HCT116 (cell line): Measurements from ENCODE around the gene LDLRAD4. TPM values are rescaled to one million over a fixed set of nuclear protein-coding genes. Genes with fewer than 3 reads are reported as not detected.

ENCODE experiments used
- ATAC-seq: fragments of 200-7000 bp; cut with Tn5 transposase; 2 replicates; pipeline ENCODE4 v1.9.1; 2020; ENCODE audit warnings: mild to moderate bottlenecking, moderate library complexity
- BruUV-seq: library from RNA; stranded (reverse); fragments of 400-500 nt; replicated peaks from 2 replicates; lab custom pipeline; 2021; lab: Mats Ljungman, UMichigan
- CTCF ChIA-PET: fragments of 300-600 bp; sonication (Branson Sonifier 250); formaldehyde crosslinking; loops from one replicate; lab custom pipeline; 2021; ENCODE audit warnings: antibody characterized with exemption; lab: Charles Lee
- POLR2A ChIA-PET: fragments of 300-600, 350-600 bp; sonication (Branson Sonifier 250); formaldehyde crosslinking; loops from one replicate; lab custom pipeline; 2021; ENCODE audit warnings: antibody characterized with exemption; lab: Charles Lee
- RAD21 ChIA-PET, 2 experiments: fragments of 300-600 bp; sonication (Branson Sonifier 250); formaldehyde crosslinking; loops; one replicate each; lab custom pipeline; 2023; ENCODE audit warnings: low total read pairs in 2 of 2; ENCODE audit not compliant: uncharacterized antibody in 2 of 2, unreplicated experiment in 2 of 2, low non-redundant PET in 1 of 2; lab: Charles Lee
- DNase-seq: peaks from one replicate; pipeline ENCODE4 v3.0.0-alpha.2; 2010; ENCODE audit warnings: low read depth, low spot score
- H2AFZ ChIP-seq: fragments of 200-600 bp; shearing (Covaris generic), sonication (generic); 2 replicates; pipeline ENCODE4 v1.6.1; 2017; ENCODE audit warnings: low read depth, mixed run types, mixed read lengths, antibody characterized with exemption, low read length; ENCODE audit not compliant: poor library complexity, severe bottlenecking
- H3K27ac ChIP-seq: 2 replicates; pipeline ENCODE4 v1.5.1; 2012; ENCODE audit warnings: low read depth, low read length
- H3K27me3 ChIP-seq: fragments of 200-600 bp; sonication (generic); 2 replicates; pipeline ENCODE4 v1.6.1; 2016; ENCODE audit warnings: mixed run types, low read length, mixed read lengths; ENCODE audit not compliant: insufficient read depth
- H3K36me3 ChIP-seq, 2 experiments: fragments of 200-500 bp in 1 of 2; fragments of 200-600 bp in 1 of 2; sonication (Bioruptor generic) in 1 of 2; sonication (generic) in 1 of 2; 2 replicates each; pipeline versions ENCODE4 v1.5.1 to v1.6.1; 2014 to 2016; ENCODE audit warnings: low read length in 2 of 2, inconsistent platforms in 1 of 2, mixed read lengths in 1 of 2, mixed run types in 1 of 2; ENCODE audit not compliant: insufficient read depth in 2 of 2, control insufficient read depth in 1 of 2
- H3K4me1 ChIP-seq, 2 experiments: fragments of 200-600 bp in 1 of 2; sonication (generic) in 1 of 2; 2 replicates each; pipeline versions ENCODE4 v1.5.1 to v1.6.1; 2012 to 2017; ENCODE audit warnings: low read length in 2 of 2, inconsistent platforms in 1 of 2, mild to moderate bottlenecking in 1 of 2, mixed read lengths in 1 of 2, mixed run types in 1 of 2, moderate library complexity in 1 of 2; ENCODE audit not compliant: insufficient read depth in 2 of 2, control insufficient read depth in 1 of 2
- H3K4me2 ChIP-seq: fragments of 200-600 bp; sonication (generic); 2 replicates; pipeline ENCODE4 v1.6.1; 2017; ENCODE audit warnings: mixed run types, low read length, mixed read lengths
- H3K4me3 ChIP-seq, 2 experiments: fragments of 200-600 bp in 1 of 2; sonication (generic) in 1 of 2; replicated peaks in 1 of 2; 2 replicates each; pipeline ENCODE4 v1.5.1; 2011 to 2016; ENCODE audit warnings: low read length in 2 of 2, control low read depth in 1 of 2, low read depth in 1 of 2, mild to moderate bottlenecking in 1 of 2, mixed read lengths in 1 of 2, mixed run types in 1 of 2
- H3K79me2 ChIP-seq: fragments of 200-600 bp; sonication (generic); 2 replicates; pipeline ENCODE4 v1.6.1; 2017; ENCODE audit warnings: mild to moderate bottlenecking, mixed run types, low read length, moderate library complexity, mixed read lengths; ENCODE audit not compliant: insufficient read depth
- H3K9ac ChIP-seq: fragments of 200-600 bp; sonication (generic); 2 replicates; pipeline ENCODE4 v1.6.1; 2016; ENCODE audit warnings: low read length, mixed read lengths
- H3K9me2 ChIP-seq: fragments of 200-600 bp; sonication (generic), shearing (Covaris generic); 2 replicates; pipeline ENCODE4 v1.6.1; 2017; ENCODE audit warnings: mixed run types, mild to moderate bottlenecking, moderate library complexity; ENCODE audit not compliant: insufficient read depth
- H3K9me3 ChIP-seq, 2 experiments: fragments of 200-500 bp in 1 of 2; fragments of 200-600 bp in 1 of 2; sonication (Bioruptor generic) in 1 of 2; sonication (generic) in 1 of 2; 2 replicates each; pipeline ENCODE4 v1.6.1; 2014 to 2017; ENCODE audit warnings: low read length in 2 of 2, mixed read lengths in 2 of 2, inconsistent platforms in 1 of 2, low read depth in 1 of 2, mild to moderate bottlenecking in 1 of 2, mixed run types in 1 of 2, moderate library complexity in 1 of 2; ENCODE audit not compliant: control insufficient read depth in 1 of 2, insufficient read depth in 1 of 2
- H4K20me1 ChIP-seq: fragments of 200-600 bp; sonication (generic), shearing (Covaris generic); 2 replicates; pipeline ENCODE4 v1.6.1; 2017; ENCODE audit warnings: mixed run types, mild to moderate bottlenecking, moderate library complexity; ENCODE audit not compliant: insufficient read depth
- CBX3 ChIP-seq: IDR thresholded peaks from 2 replicates; pipeline ENCODE4 v1.6.1; 2012; ENCODE audit warnings: low read depth
- CEBPB ChIP-seq: IDR thresholded peaks from 2 replicates; pipeline ENCODE4 v1.6.1; 2012; ENCODE audit warnings: low read depth
- EGR1 ChIP-seq: IDR thresholded peaks from 2 replicates; pipeline ENCODE4 v1.6.1; 2012; ENCODE audit warnings: low read depth
- ELF1 ChIP-seq: IDR thresholded peaks from 2 replicates; pipeline ENCODE4 v1.6.1; 2012; ENCODE audit warnings: low read depth, borderline replicate concordance
- EZH2phosphoT487 ChIP-seq: fragments of 200-600 bp; IDR thresholded peaks from 2 replicates; pipeline ENCODE4 v1.6.1; 2018; ENCODE audit warnings: antibody characterized with exemption, borderline replicate concordance
- JUND ChIP-seq: IDR thresholded peaks from 2 replicates; pipeline ENCODE4 v1.6.1; 2012
- SP1 ChIP-seq: IDR thresholded peaks from 2 replicates; pipeline ENCODE4 v1.6.1; 2012; ENCODE audit warnings: low read depth
- SRF ChIP-seq: IDR thresholded peaks from 2 replicates; pipeline ENCODE4 v1.6.1; 2012; ENCODE audit warnings: low read depth
- intact Hi-C: fragments of 100-400 bp; cut with micrococcal nuclease; formaldehyde crosslinking; loops from 2 replicates; pipeline ENCODE4 v1.10.0; 2022
- total RNA-seq: library from RNA; stranded (reverse); gene quantifications from one replicate; pipeline ENCODE4 v1.2.1, GENCODE V29; 2021; ENCODE audit not compliant: unreplicated experiment
- TF ChIP-seq, protein P1 (sequence below): IDR thresholded peaks from 2 replicates; pipeline ENCODE4 v1.6.1; 2011; ENCODE audit warnings: mild to moderate bottlenecking, low read length, moderate library complexity; ENCODE audit not compliant: insufficient replicate concordance; ENCODE audit errors: extremely low read depth

LDLRAD4 gene
- total RNA-seq, 1 experiment from 2014 or later, result 1.2 TPM

DNA sequence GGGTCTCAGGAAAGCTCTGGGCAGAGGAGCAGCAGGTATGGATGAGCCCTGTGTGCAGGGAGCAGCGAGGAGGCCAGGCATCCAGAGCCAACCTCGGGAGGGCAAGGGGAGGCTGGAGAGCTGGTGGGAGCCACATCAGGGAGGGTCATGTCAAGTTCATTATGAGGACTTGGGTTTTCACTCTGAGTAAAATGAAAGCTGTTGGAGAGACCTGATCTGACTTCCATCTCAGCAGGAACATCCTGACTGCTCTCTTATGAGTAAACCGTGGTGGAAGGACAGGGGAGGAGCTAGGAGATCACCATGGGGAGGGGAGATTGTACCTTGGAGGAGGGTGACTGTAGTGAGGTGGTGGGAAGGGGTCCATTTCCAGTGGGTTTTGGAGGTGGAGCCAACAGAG, 209.8 kb downstream of the LDLRAD4 start:
- no peak for ATAC-seq
- ChIA-PET POLR2A (no interaction called here), CTCF (no interaction called here), RAD21 (no interaction called here)
- no peaks in the 10 kb centered on the region for H3K79me2 ChIP-seq
- no peak overlapping the region for H3K4me2 ChIP-seq
- BruUV-seq, result no TSS peak
- TF ChIP-seq EZH2phosphoT487 (no peak), CBX3 (no peak), SRF (no peak), CEBPB (no peak), SP1 (no peak), ELF1 (no peak), EGR1 (no peak)
- TF ChIP-seq, protein P1, sequence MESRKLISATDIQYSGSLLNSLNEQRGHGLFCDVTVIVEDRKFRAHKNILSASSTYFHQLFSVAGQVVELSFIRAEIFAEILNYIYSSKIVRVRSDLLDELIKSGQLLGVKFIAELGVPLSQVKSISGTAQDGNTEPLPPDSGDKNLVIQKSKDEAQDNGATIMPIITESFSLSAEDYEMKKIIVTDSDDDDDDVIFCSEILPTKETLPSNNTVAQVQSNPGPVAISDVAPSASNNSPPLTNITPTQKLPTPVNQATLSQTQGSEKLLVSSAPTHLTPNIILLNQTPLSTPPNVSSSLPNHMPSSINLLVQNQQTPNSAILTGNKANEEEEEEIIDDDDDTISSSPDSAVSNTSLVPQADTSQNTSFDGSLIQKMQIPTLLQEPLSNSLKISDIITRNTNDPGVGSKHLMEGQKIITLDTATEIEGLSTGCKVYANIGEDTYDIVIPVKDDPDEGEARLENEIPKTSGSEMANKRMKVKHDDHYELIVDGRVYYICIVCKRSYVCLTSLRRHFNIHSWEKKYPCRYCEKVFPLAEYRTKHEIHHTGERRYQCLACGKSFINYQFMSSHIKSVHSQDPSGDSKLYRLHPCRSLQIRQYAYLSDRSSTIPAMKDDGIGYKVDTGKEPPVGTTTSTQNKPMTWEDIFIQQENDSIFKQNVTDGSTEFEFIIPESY, result no peak
- TF ChIP-seq, all 23 proteins: peak for 0
- no peak overlapping the region for H3K4me3 ChIP-seq
- H3K36me3 ChIP-seq, result no peaks in the 10 kb centered on the region
- no peaks in the 10 kb centered on the region for H3K9me3 ChIP-seq
- no peak overlapping the region for H2AFZ ChIP-seq
- no peaks in the 10 kb centered on the region for H4K20me1 ChIP-seq
- H3K4me1 ChIP-seq, result peaks cover 0 to 2% of the 10 kb centered on the region in 2 experiments; a peak in 1 of 4 replicates
- no peak overlapping the region for H3K9ac ChIP-seq
- no peak for DNase-seq
- intact Hi-C loops, result no loop called here
- H3K27ac ChIP-seq, result no peak overlapping the region
- H3K9me2 ChIP-seq, result no peaks in the 10 kb centered on the region
- H3K27me3 ChIP-seq, result no peaks in the 10 kb centered on the region

- intact Hi-C loops, result no loop called here
- no peaks in the 10 kb centered on the region for H3K79me2 ChIP-seq
- DNase-seq (no peak), ATAC-seq (no peak)
- RAD21 ChIA-PET, result no interaction called here
- POLR2A ChIA-PET, result no interaction called here
- H3K4me1 ChIP-seq, result peaks cover 0 to 2% of the 10 kb centered on the region in 2 experiments; a peak in 1 of 4 replicates
- H3K9ac ChIP-seq, result no peak overlapping the region
- no peak for TF ChIP-seq JUND
- H3K9me2 ChIP-seq, result no peaks in the 10 kb centered on the region
- no peaks in the 10 kb centered on the region for H4K20me1 ChIP-seq
- H2AFZ ChIP-seq, result no peak overlapping the region
- no TSS peak for BruUV-seq
- no peak overlapping the region for H3K4me2 ChIP-seq
- CTCF ChIA-PET, result no interaction called here
- no peaks in the 10 kb centered on the region for H3K9me3 ChIP-seq
- no peak overlapping the region for H3K27ac ChIP-seq
- no peaks in the 10 kb centered on the region for H3K36me3 ChIP-seq
- no peak overlapping the region for H3K4me3 ChIP-seq
- no peaks in the 10 kb centered on the region for H3K27me3 ChIP-seq
Observed at GRCh38 chr18:13429016-13429415, 210.5 kb downstream of the LDLRAD4 start.
